NB4 (cell line): ENCODE data around the gene PTPN23.
"Not testable (repeated sequence)": the region's sequence is repeated elsewhere in the genome, so short reads cannot be mapped to it uniquely, and the experiment has no call there.

Experiments used
- DNase-seq: peaks from one replicate; pipeline ENCODE4 v3.0.0; 2010; ENCODE audit warnings: low read depth
- H3K4me3 ChIP-seq: one replicate; pipeline ENCODE4 v1.5.1; 2011; ENCODE audit warnings: mild to moderate bottlenecking, low read depth, low read length, moderate library complexity
- CTCF ChIP-seq: IDR thresholded peaks from one replicate; pipeline ENCODE4 v1.5.1; 2012; ENCODE audit warnings: low read depth, low read length
- MAX ChIP-seq: IDR thresholded peaks from 2 replicates; pipeline ENCODE4 v1.6.1; 2011; ENCODE audit warnings: low read depth, low read length
- MYC ChIP-seq: IDR thresholded peaks from 2 replicates; pipeline ENCODE4 v1.6.1; 2011; ENCODE audit warnings: low read depth, low read length
- POLR2A ChIP-seq: IDR thresholded peaks from 2 replicates; pipeline ENCODE4 v1.6.1; 2011; ENCODE audit warnings: mild to moderate bottlenecking; ENCODE audit not compliant: insufficient read length; ENCODE audit errors: extremely low read depth

Gene PTPN23

GRCh38 chr3:47348411-47349154 lies 32.2 kb upstream of the PTPN23 start:
- H3K4me3 ChIP-seq: no peak overlapping the region
- no peak for DNase-seq
- TF ChIP-seq CTCF (no peak), MAX (no peak), POLR2A (no peak), MYC (no peak)

GRCh38 chr3:47355010-47355409 lies 25.8 kb upstream of the PTPN23 start:
- no peak for DNase-seq
- TF ChIP-seq MAX: no peak
- no peak for TF ChIP-seq POLR2A
- no peak for TF ChIP-seq CTCF
- TF ChIP-seq MYC: no peak
- H3K4me3 ChIP-seq: no peak overlapping the region

- no peak overlapping the region for H3K4me3 ChIP-seq
- TF ChIP-seq CTCF (no peak), POLR2A (no peak), MAX (no peak), MYC (no peak)
- no peak for DNase-seq
Measured at GRCh38 chr3:47356201-47356600, 24.6 kb upstream of the PTPN23 start.

- H3K4me3 ChIP-seq: no peak overlapping the region
- DNase-seq: no peak
- TF ChIP-seq MYC (no peak), CTCF (no peak), POLR2A (no peak), MAX (no peak)
Measured at GRCh38 chr3:47359323-47359722, 21.5 kb upstream of the PTPN23 start.

- H3K4me3 ChIP-seq, DNase-seq: not testable (repeated sequence)
Measured at GRCh38 chr3:47360110-47360517, 20.7 kb upstream of the PTPN23 start.

- peak; percentile 37 for DNase-seq
- TF ChIP-seq MAX (no peak), POLR2A (no peak), MYC (no peak), CTCF (no peak)
- no peak overlapping the region for H3K4me3 ChIP-seq
Measured at GRCh38 chr3:47362701-47363100, 18.1 kb upstream of the PTPN23 start.
